GM12873 (cell line): Measurements from ENCODE around the gene CCDC88C.

Experiments
- CTCF ChIP-seq: IDR thresholded peaks from 2 replicates; pipeline ENCODE4 v1.5.1; 2012; ENCODE audit warnings: low read depth, mild to moderate bottlenecking, moderate library complexity, low read length, control low read depth; ENCODE audit not compliant: insufficient read depth; ENCODE audit errors: missing control alignments

CCDC88C gene

GRCh38 chr14:91385697-91386096 is 31.9 kb downstream of the CCDC88C start:
- no peak for TF ChIP-seq CTCF

- no peak for TF ChIP-seq CTCF
Measured at GRCh38 chr14:91385224-91385623, 32.4 kb downstream of the CCDC88C start.

- no peak for TF ChIP-seq CTCF
Measured at GRCh38 chr14:91383439-91383838, 34.2 kb downstream of the CCDC88C start.

GRCh38 chr14:91381801-91382670 is 35.6 kb downstream of the CCDC88C start:
- TF ChIP-seq CTCF: no peak

GRCh38 chr14:91380610-91381371 is 36.8 kb downstream of the CCDC88C start:
- TF ChIP-seq CTCF: no peak

GRCh38 chr14:91380123-91380522 is 37.5 kb downstream of the CCDC88C start:
- no peak for TF ChIP-seq CTCF

- no peak for TF ChIP-seq CTCF
Measured at GRCh38 chr14:91379579-91379932, 38.1 kb downstream of the CCDC88C start.
